Activated T-helper 1 cell treated with anti-CD3 and anti-CD28 coated beads, Interleukin-2, amount 50 U/mL, for 16 hours (primary cell): Measurements from ENCODE around the gene UCP3.

ENCODE experiments used
- DNase-seq, 2 donors: peaks; one replicate each; pipeline ENCODE4 v3.0.0-alpha.2; 2020; ENCODE audit warnings: low read depth in 1 of 2, low spot score in 1 of 2

The UCP3 gene

GRCh38 chr11:74018331-74019005 lies 9.6 kb upstream of the UCP3 start:
- DNase-seq, result no peak

DNA sequence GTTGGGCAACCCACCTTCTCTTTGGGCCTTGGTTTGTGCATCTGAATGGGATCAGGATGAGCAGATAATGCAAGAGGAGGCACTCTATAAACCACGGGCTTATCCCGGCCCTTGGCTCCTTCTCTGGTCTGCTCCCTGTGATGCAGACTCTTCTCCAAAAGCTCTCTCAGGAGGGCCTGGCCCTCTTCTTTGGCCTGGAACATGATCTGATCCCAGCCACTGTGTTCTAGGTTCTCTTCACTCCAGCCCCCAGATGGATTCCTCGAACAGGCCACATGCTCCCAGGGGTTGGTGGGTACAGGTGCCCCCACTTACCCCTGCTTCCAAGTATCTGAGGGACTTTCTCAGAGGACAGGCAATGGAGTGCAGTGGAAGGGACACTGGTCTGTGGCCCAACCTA lies 8.7 kb upstream of the UCP3 start:
- no peak for DNase-seq

DNA sequence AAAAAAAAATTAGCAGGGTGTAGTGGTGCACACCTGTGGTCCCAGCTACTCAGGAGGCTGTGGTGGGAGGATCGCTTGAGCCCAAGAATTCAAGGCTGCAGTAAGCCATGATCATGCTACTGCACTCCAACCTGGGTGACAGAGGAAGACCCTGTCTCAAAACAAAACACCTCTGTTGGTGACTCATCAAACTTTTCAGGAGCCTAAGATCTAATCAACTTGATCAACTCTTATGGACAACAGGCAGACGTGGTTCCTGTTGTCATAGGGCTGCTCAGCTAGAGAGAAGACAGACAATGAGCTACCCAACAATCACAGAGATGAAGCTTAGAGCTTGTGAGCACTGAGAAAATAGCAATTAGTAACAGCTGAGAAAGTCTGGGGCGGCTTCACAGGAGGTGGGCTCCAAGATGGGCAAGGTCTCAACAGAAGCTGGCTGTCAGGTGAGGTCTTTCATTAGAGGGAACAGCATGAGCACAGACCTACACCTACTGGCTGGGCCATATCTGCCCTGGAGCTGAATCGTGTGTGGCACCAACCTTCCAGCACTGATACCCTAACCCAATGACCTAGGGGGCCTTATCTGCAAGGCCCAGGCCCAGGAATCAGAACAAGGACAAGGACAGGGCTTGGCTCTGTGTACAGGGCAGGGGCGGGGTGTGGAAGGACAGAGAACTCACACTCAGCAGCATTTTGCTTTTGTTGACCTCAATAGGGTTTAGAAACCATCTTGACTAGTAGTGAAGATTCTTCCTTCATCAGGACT lies 7.2 kb upstream of the UCP3 start:
- DNase-seq, result no peak

DNA sequence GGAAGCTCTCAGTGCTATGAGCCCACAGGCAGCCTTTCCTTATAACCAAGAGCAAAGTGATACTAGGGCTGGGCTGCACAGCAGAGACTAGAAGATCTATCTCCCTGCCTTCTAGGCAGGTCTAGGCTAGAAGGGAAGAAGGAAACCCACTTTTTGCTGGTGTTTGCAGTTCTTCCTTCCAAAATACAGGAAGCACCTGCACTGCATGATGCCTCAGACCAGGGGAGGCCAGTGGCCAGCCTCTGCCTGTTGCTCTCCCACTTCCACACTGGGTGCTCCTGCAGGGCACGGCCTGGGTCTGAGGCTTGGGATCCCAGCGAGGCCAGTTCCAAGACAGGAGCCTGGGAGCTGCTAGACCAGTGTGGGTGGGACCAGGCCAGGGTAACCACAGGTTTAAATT lies 6.0 kb upstream of the UCP3 start:
- no peak for DNase-seq

DNA sequence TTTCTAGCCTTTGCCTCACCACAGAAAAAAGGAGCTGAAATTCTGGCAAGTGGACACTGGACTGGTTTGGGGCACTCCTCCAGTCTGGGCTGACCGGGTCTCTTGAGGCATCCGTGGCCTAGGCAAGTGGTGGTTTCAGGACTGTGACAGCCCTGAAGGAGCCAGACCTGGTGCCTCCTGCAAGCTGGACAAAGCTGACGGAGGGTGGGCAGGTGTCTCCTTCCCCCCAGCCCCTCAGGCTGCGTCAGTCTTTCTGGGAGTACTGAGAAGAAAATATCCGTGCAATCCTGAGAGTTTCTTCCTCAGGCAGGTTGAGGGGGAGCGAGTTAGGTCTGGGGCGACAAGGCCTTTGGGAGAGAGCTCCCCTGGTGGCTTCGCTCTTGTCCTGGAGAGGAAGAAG lies 4.3 kb upstream of the UCP3 start:
- no peak for DNase-seq

GRCh38 chr11:74012074-74012809 lies 3.4 kb upstream of the UCP3 start:
- DNase-seq, result no peak

DNA sequence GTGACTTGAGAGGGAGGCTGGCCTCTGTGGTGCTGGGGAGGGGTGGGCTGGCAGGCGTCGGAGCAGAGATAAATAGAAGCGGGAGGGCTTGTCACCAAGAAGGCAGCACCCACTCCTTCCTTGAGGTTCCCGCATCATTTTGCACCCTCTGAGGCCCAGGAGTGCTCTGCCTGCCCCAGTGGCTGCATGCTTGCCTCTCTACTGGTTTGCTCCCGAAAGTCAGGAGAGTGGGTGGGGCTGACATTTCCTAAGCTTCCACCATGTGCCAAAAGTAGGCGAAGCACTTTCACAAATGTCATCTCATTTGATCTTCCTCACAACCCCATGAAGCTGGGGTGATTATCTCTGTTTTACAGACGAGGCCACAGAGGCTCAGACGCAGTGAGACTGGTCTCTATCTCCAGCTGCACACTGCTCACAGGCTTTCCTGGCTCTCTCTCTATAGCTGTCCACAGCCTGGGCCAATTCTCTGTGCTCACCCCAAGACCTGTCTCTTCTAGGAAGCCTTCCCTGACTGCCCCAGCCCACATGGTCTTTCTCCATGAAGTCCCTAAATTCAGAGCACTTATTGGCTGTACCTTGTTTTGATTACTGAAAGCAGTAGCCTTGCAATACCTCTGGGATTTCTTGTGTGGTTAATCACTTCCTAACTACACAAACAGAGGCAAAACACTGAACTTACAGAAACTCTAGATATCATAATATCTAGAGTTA lies 2.6 kb upstream of the UCP3 start:
- DNase-seq, result no peak

- DNase-seq, result no peak
Measured at GRCh38 chr11:74010306-74011300, 1.7 kb upstream of the UCP3 start.

GRCh38 chr11:74009675-74010305 lies 905 bp upstream of the UCP3 start:
- DNase-seq, result no peak

- DNase-seq, result no peak
Measured at GRCh38 chr11:74009230-74009547, 304 bp upstream of the UCP3 start.

- no peak for DNase-seq
Measured at GRCh38 chr11:74007691-74008372, 1.1 kb downstream of the UCP3 start.

DNA sequence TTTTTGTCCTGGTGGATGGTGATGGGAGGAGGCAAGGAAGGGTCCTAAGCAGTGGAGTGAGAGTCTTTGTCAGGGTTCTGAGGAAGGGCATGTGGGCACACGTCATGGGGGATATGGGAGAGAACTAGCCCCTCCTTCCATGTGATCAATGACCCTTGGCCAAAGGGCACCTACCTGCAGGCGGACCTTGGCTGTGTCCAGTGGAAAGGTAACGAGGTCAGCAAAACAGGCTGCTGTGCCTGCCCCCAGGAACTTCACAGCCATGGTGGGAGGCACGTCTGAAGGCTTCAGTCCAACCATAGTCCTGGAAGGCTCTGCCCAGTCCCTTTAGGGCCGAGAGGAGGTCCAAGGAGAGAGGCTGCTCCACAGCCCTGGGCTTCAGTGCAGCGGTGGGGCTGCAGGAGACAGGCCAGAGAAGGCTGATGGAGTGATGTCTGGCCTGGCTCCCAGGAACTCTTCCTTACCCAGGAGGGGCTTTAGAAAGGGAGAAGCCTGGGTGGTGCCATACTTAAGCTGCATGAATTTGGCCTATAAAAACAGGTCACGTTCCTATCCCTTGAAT lies 2.1 kb downstream of the UCP3 start:
- DNase-seq, result no peak

DNA sequence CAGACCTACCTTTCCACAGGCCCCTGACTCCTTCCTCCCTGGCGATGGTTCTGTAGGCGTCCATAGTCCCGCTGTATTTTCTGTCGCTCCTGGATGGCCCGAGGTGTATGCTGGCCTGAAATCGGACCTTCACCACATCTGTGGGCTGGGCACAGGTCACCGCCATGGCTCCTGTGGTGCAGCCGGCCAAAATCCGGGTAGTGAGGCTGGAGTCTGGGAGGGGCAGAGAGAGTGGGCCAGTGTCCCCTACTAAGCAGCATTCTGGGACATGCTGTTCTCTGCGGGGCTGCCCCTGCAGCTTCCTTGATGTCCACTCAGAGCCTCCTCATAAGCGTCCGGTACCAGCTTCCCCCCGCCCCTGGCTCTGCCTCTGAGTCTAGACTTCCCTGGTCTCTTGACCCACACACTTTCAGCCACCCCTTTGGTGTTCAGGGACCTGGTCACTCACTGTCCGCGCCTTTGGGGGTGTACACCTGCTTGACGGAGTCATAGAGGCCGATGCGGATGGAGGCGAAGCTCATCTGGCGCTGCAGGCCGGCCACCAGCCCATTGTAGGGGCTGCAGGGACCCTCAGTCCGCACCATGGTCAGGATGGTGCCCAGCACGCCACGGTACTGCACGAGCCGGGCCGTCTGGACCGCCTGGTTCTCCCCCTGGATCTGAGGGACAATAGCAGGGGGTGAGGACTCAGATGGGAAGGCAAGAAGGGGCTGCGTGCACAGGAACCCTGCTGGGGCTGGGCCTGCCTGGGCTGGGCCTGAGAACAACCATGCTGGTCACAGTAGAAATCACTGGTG lies 3.0 kb downstream of the UCP3 start:
- DNase-seq, result no peak

DNA sequence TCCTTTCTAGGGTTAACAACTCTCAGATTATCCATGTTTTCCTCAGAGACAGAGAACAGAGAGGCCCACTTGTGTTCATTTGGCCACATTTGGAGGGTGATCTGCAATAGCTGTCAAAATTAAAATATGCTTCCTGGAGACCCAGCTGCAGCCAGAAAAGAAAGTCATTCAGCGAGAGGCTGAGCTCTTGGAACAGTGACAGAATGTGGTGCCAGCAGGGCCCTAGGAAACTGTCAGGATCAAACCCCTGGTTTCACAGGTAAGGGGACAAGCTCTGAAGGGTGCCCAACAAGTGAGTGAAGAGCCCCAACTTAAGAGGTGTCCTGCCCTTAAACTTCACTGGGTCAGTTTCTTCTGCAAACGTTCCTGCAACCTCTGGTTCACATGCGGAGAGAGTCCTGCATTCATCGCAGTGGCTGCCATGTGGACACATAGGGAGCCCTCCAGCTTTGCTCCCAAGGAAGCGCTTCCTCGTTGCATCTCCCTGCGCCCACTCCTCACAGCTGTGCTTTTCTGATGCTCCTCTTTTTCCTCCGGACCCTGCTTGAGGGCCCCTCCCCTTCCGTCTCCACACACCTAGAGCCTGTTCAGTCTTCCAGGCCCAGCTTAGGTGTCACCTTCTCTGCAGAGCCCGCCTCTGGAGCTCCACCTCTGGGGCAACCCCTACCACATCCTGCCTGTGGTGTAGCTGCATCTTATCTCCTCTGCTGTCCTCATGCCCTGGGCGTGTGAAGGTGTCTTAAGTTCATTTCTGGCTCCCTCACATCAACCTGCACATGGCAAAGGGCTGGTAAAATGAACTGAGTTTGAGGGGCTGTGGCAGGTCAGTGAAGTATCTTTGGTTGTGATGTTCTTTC lies 3.9 kb downstream of the UCP3 start:
- peak; percentile 68 to 70 for DNase-seq

- DNase-seq, result no peak
Measured at GRCh38 chr11:74004046-74004695, 4.7 kb downstream of the UCP3 start.

DNA sequence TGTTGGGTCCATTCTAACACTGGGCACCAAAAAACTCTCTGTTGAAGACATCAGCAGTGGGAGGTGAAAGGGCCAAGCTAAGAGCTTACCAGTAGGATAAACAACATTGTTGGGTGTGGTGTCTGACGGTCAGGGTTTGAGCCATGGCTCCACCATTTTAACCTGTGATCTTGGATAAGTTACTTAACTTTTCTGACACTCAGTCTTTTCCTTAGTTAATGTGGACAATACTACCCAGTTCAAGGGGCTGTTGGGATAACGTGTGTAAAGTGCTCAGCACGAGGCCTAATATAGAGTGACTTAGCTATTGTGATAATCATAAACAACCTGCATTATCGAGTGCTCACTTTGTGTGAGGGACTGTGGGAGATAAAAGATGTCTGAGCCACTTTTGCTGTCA lies 6.1 kb downstream of the UCP3 start:
- no peak for DNase-seq

GRCh38 chr11:74001822-74002286 lies 7.0 kb downstream of the UCP3 start:
- no peak for DNase-seq
